GM12878 (cell line): ENCODE data around the gene P2RY11. TPM values are rescaled to one million over a fixed set of nuclear protein-coding genes. Genes with fewer than 3 reads are reported as not detected.

Source experiments
- CREM ChIP-seq: IDR thresholded peaks from 2 replicates; pipeline ENCODE4 v1.6.1; 2014; ENCODE audit warnings: antibody characterized with exemption, low read depth
- EP300 ChIP-seq, 2 experiments: fragments of 150-350 bp in 1 of 2; IDR thresholded peaks; 2 replicates each; pipeline ENCODE4 v1.6.1; 2011 to 2012; ENCODE audit warnings: low read depth in 2 of 2, low read length in 2 of 2, borderline replicate concordance in 1 of 2, improper control_type of control experiment in 1 of 2, inconsistent platforms in 1 of 2; ENCODE audit not compliant: control insufficient read depth in 1 of 2
- RFX5 ChIP-seq: IDR thresholded peaks from 2 replicates; pipeline ENCODE4 v1.6.1; 2011; ENCODE audit warnings: low read depth, low read length, improper control_type of control experiment
- SREBF1 ChIP-seq: IDR thresholded peaks from 2 replicates; pipeline ENCODE4 v1.6.1; 2012; ENCODE audit warnings: mild to moderate bottlenecking, low read length
- SRF ChIP-seq, 2 experiments: IDR thresholded peaks; 2 replicates each; pipeline ENCODE4 v1.6.1; 2011; ENCODE audit warnings: low read depth in 2 of 2, low read length in 2 of 2, mild to moderate bottlenecking in 1 of 2, moderate library complexity in 1 of 2
- TAF1 ChIP-seq: IDR thresholded peaks from 2 replicates; pipeline ENCODE4 v1.6.1; 2011; ENCODE audit warnings: mild to moderate bottlenecking, low read depth, low read length, borderline replicate concordance
- ZNF274 ChIP-seq: IDR thresholded peaks from one replicate; pipeline ENCODE4 v1.8.0; 2011; ENCODE audit not compliant: insufficient read length, insufficient read depth
- polyA plus RNA-seq, 11 experiments: library from polyadenylated mRNA; depleted of rRNA in 4 of 11; unstranded in 6 of 11; stranded (reverse) in 5 of 11; fragments of >200 nt; fragmentation: Nextera tagmentation in 4 of 11; fragmentation: Illumina TruSeq in 1 of 11; extraction: Ambion mirVana in 4 of 11; extraction: Trizol in 1 of 11; gene quantifications; 1 replicate in 1 of 11; 2 replicates in 10 of 11; pipeline versions ENCODE4 v1.2.1 to v1.2.3, GENCODE V29; 2011 to 2016; ENCODE audit warnings: inconsistent platforms in 2 of 11, missing spikeins in 2 of 11, low read depth in 1 of 11
- total RNA-seq, 4 experiments: library from RNA; depleted of rRNA in 3 of 4; stranded (reverse); fragments of >200 nt in 3 of 4; fragmentation: Illumina TruSeq in 1 of 4; extraction: Trizol in 1 of 4; gene quantifications; 2 replicates each; pipeline versions ENCODE4 v1.2.1 to v1.2.3, GENCODE V29; 2013 to 2021
- TF ChIP-seq, protein P1 (sequence below): IDR thresholded peaks from 2 replicates; pipeline ENCODE4 v1.6.1; 2011; ENCODE audit warnings: borderline replicate concordance, low read depth, mild to moderate bottlenecking, moderate library complexity, mixed read lengths, low read length; ENCODE audit not compliant: insufficient read depth; ENCODE audit errors: extremely low read length
- TF ChIP-seq, protein P2 (sequence below): fragments of 150-350 bp; IDR thresholded peaks from 2 replicates; pipeline ENCODE4 v1.6.1; 2014; ENCODE audit warnings: mild to moderate bottlenecking, low read depth, low read length
- TF ChIP-seq, protein P3 (sequence below): IDR thresholded peaks from 2 replicates; pipeline ENCODE4 v1.6.1; 2012; ENCODE audit warnings: low read depth, low read length, improper control_type of control experiment
- TF ChIP-seq, protein P4 (sequence below): fragments of 450-650 bp; formaldehyde crosslinking; IDR thresholded peaks from 2 replicates; pipeline ENCODE4 v1.4.0; 2020; ENCODE audit warnings: mild to moderate bottlenecking, moderate library complexity
- TF ChIP-seq, protein P5 (sequence below), 3 experiments: IDR thresholded peaks in 2 of 3; conservative IDR thresholded peaks in 1 of 3; 2 replicates each; pipeline ENCODE4 v1.5.1; 2011; ENCODE audit warnings: low read depth in 3 of 3, low read length in 3 of 3, mild to moderate bottlenecking in 3 of 3, control low read depth in 2 of 3, moderate library complexity in 2 of 3, inconsistent platforms in 1 of 3, mixed read lengths in 1 of 3; ENCODE audit not compliant: control insufficient read depth in 2 of 3, insufficient read depth in 1 of 3; ENCODE audit errors: extremely low read depth in 1 of 3
- TF ChIP-seq, protein P6 (sequence below): fragments of 450-650 bp; IDR thresholded peaks from 2 replicates; pipeline ENCODE4 v1.6.1; 2017; ENCODE audit warnings: antibody characterized with exemption, mild to moderate bottlenecking, moderate library complexity

The P2RY11 gene
- total and polyA plus RNA-seq, 10 of the 15 experiments (the other 5 are each of a cell fraction or from before 2014, with no cell fraction given) = 0.14 to 46.5 (median 7.6) TPM

DNA sequence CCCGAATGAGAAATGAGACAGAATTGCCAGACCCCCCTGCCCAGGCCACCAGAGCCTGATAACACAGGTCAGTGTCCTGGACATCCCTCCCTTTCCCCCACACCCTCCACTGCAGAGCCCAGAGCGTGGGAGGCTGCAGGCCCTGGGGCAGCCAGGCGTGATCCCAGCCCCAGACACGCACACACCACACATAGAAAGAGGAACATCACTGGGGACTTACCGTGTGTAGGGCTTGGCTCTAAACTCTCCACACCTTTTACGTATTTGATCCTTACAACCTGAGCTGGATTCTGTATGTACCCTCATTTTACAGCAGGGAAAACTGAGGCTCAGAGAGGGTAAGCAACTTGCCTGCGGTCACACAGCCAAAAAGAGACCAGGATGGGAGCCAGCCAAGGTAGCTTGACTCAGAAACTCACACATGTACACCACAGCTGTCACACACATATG, 8.7 kb upstream of the P2RY11 start (continued):
- TF ChIP-seq, protein P1, sequence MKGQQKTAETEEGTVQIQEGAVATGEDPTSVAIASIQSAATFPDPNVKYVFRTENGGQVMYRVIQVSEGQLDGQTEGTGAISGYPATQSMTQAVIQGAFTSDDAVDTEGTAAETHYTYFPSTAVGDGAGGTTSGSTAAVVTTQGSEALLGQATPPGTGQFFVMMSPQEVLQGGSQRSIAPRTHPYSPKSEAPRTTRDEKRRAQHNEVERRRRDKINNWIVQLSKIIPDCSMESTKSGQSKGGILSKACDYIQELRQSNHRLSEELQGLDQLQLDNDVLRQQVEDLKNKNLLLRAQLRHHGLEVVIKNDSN = no peak
- peak; percentile 77 to 86; a peak in 2 of 4 replicates for TF ChIP-seq EP300 (IDR thresholded peaks at IDR 0.05; ENCODE audit: borderline replicate concordance in 1 of 2, control insufficient read depth in 1 of 2, low read depth in 2 of 2, low read length in 2 of 2)
- TF ChIP-seq, protein P2, sequence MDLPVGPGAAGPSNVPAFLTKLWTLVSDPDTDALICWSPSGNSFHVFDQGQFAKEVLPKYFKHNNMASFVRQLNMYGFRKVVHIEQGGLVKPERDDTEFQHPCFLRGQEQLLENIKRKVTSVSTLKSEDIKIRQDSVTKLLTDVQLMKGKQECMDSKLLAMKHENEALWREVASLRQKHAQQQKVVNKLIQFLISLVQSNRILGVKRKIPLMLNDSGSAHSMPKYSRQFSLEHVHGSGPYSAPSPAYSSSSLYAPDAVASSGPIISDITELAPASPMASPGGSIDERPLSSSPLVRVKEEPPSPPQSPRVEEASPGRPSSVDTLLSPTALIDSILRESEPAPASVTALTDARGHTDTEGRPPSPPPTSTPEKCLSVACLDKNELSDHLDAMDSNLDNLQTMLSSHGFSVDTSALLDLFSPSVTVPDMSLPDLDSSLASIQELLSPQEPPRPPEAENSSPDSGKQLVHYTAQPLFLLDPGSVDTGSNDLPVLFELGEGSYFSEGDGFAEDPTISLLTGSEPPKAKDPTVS = no peak
- TF ChIP-seq, protein P3, sequence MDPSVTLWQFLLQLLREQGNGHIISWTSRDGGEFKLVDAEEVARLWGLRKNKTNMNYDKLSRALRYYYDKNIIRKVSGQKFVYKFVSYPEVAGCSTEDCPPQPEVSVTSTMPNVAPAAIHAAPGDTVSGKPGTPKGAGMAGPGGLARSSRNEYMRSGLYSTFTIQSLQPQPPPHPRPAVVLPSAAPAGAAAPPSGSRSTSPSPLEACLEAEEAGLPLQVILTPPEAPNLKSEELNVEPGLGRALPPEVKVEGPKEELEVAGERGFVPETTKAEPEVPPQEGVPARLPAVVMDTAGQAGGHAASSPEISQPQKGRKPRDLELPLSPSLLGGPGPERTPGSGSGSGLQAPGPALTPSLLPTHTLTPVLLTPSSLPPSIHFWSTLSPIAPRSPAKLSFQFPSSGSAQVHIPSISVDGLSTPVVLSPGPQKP = no peak
- no peak for TF ChIP-seq ZNF274
- TF ChIP-seq, protein P4, sequence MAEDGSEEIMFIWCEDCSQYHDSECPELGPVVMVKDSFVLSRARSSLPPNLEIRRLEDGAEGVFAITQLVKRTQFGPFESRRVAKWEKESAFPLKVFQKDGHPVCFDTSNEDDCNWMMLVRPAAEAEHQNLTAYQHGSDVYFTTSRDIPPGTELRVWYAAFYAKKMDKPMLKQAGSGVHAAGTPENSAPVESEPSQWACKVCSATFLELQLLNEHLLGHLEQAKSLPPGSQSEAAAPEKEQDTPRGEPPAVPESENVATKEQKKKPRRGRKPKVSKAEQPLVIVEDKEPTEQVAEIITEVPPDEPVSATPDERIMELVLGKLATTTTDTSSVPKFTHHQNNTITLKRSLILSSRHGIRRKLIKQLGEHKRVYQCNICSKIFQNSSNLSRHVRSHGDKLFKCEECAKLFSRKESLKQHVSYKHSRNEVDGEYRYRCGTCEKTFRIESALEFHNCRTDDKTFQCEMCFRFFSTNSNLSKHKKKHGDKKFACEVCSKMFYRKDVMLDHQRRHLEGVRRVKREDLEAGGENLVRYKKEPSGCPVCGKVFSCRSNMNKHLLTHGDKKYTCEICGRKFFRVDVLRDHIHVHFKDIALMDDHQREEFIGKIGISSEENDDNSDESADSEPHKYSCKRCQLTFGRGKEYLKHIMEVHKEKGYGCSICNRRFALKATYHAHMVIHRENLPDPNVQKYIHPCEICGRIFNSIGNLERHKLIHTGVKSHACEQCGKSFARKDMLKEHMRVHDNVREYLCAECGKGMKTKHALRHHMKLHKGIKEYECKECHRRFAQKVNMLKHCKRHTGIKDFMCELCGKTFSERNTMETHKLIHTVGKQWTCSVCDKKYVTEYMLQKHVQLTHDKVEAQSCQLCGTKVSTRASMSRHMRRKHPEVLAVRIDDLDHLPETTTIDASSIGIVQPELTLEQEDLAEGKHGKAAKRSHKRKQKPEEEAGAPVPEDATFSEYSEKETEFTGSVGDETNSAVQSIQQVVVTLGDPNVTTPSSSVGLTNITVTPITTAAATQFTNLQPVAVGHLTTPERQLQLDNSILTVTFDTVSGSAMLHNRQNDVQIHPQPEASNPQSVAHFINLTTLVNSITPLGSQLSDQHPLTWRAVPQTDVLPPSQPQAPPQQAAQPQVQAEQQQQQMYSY (CRISPR knock-in tag) = no peak
- peak; percentile 74; the same call in 1 of the 2 replicates for TF ChIP-seq CREM
- no peak for TF ChIP-seq RFX5
- no peak for TF ChIP-seq SREBF1
- TF ChIP-seq, protein P5, sequence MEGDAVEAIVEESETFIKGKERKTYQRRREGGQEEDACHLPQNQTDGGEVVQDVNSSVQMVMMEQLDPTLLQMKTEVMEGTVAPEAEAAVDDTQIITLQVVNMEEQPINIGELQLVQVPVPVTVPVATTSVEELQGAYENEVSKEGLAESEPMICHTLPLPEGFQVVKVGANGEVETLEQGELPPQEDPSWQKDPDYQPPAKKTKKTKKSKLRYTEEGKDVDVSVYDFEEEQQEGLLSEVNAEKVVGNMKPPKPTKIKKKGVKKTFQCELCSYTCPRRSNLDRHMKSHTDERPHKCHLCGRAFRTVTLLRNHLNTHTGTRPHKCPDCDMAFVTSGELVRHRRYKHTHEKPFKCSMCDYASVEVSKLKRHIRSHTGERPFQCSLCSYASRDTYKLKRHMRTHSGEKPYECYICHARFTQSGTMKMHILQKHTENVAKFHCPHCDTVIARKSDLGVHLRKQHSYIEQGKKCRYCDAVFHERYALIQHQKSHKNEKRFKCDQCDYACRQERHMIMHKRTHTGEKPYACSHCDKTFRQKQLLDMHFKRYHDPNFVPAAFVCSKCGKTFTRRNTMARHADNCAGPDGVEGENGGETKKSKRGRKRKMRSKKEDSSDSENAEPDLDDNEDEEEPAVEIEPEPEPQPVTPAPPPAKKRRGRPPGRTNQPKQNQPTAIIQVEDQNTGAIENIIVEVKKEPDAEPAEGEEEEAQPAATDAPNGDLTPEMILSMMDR (IDR thresholded peaks at IDR 0.05 in 2 of 3, conservative IDR thresholded peaks at IDR 0.05 in 1 of 3; ENCODE audit: control insufficient read depth in 2 of 3, extremely low read depth in 1 of 3, insufficient read depth in 1 of 3, low read depth in 3 of 3, low read length in 3 of 3) = no peak
- TF ChIP-seq SRF (IDR thresholded peaks at IDR 0.05; ENCODE audit: low read depth in 2 of 2, low read length in 2 of 2) = 0 out of 4 replicates have a peak, but pooled peaks of 1 of the 2 experiments have one; percentile 51
- TF ChIP-seq, protein P6, sequence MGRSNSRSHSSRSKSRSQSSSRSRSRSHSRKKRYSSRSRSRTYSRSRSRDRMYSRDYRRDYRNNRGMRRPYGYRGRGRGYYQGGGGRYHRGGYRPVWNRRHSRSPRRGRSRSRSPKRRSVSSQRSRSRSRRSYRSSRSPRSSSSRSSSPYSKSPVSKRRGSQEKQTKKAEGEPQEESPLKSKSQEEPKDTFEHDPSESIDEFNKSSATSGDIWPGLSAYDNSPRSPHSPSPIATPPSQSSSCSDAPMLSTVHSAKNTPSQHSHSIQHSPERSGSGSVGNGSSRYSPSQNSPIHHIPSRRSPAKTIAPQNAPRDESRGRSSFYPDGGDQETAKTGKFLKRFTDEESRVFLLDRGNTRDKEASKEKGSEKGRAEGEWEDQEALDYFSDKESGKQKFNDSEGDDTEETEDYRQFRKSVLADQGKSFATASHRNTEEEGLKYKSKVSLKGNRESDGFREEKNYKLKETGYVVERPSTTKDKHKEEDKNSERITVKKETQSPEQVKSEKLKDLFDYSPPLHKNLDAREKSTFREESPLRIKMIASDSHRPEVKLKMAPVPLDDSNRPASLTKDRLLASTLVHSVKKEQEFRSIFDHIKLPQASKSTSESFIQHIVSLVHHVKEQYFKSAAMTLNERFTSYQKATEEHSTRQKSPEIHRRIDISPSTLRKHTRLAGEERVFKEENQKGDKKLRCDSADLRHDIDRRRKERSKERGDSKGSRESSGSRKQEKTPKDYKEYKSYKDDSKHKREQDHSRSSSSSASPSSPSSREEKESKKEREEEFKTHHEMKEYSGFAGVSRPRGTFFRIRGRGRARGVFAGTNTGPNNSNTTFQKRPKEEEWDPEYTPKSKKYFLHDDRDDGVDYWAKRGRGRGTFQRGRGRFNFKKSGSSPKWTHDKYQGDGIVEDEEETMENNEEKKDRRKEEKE = no peak
- TF ChIP-seq TAF1 = peak; percentile 46; the same call in 1 of the 2 replicates
